Aorta (tissue), 5 donors: Measurements from ENCODE around the gene ZNF362. TPM values are rescaled to one million over a fixed set of nuclear protein-coding genes. Genes with fewer than 3 reads are reported as not detected.
A peak's percentile ranks its signal among the peaks of the same experiment; 100 is the strongest.
"Not testable (repeated sequence)": the region's sequence is repeated elsewhere in the genome, so short reads cannot be mapped to it uniquely, and the experiment has no call there.

Source experiments
- ATAC-seq: fragments of 200-7000 bp; cut with Tn5 transposase; one replicate; pipeline ENCODE4 v1.9.1; 2022; ENCODE audit warnings: moderate library complexity; ENCODE audit not compliant: low FRiP score
- DNase-seq, 2 donors: peaks; one replicate each; pipeline ENCODE4 v3.0.0-alpha.2; 2020
- H3K27ac ChIP-seq, 2 donors: one replicate each; pipeline ENCODE4 v1.5.1; 2013; ENCODE audit warnings: low read length in 2 of 2, mild to moderate bottlenecking in 2 of 2, moderate library complexity in 2 of 2, control low read depth in 1 of 2, inconsistent platforms in 1 of 2, low read depth in 1 of 2
- H3K27me3 ChIP-seq, 2 donors: one replicate each; pipeline ENCODE4 v1.6.1; 2013; ENCODE audit warnings: control low read depth in 1 of 2, low read length in 1 of 2, mild to moderate bottlenecking in 1 of 2, moderate library complexity in 1 of 2; ENCODE audit not compliant: insufficient read depth in 2 of 2, control insufficient read depth in 1 of 2
- H3K36me3 ChIP-seq, 2 donors: one replicate each; pipeline ENCODE4 v1.6.1; 2013; ENCODE audit warnings: control low read depth in 1 of 2, low read length in 1 of 2, mild to moderate bottlenecking in 1 of 2; ENCODE audit not compliant: insufficient read depth in 2 of 2, control insufficient read depth in 1 of 2
- H3K4me1 ChIP-seq, 2 donors: one replicate each; pipeline ENCODE4 v1.6.1; 2013; ENCODE audit warnings: low read length in 2 of 2, control low read depth in 1 of 2, mild to moderate bottlenecking in 1 of 2, moderate library complexity in 1 of 2; ENCODE audit not compliant: insufficient read depth in 2 of 2, control insufficient read depth in 1 of 2
- H3K4me3 ChIP-seq, 2 donors: one replicate each; pipeline ENCODE4 v1.5.1; 2013; ENCODE audit warnings: low read length in 2 of 2, control low read depth in 1 of 2, mild to moderate bottlenecking in 1 of 2
- H3K9me3 ChIP-seq: one replicate; pipeline ENCODE4 v1.6.1; 2013; ENCODE audit warnings: mild to moderate bottlenecking, low read length; ENCODE audit not compliant: control insufficient read depth
- WGBS, 2 donors: extraction: QIAGEN DNeasy Blood & Tissue Kit; methylation state at CpG; one replicate each; pipeline ENCODE4 v1.1.7; 2013; 5-methylcytosine and 5-hydroxymethylcytosine counted together
- intact Hi-C, 2 donors: fragments of 100-400 bp; cut with DNase I; formaldehyde crosslinking; loops; one replicate each; pipeline versions ENCODE4 v1.14.2 to v1.15.0; 2022
- polyA plus RNA-seq, 2 donors: library from polyadenylated mRNA; stranded (reverse); fragments of 200-250 nt; gene quantifications; one replicate each; pipeline ENCODE4 v1.2.3, GENCODE V29; 2013
- total RNA-seq, 2 donors: library from RNA; stranded (reverse); fragmentation: NEBNext Ultra II Directional; extraction: Animal tissue kit (Norgen Biotek cat#: 25700); gene quantifications; one replicate each; pipeline ENCODE4 v1.2.1, GENCODE V29; 2021
- donor health status: healthy with polysubstance abuse.
- donor health status: Bipolar disorder and iron deficiency.
- donor health status: DM: no; HTN: no; CAD: no.
- donor health status: DM: no; HTN: no; CAD: no.
- donor health status: DM: yes; HTN: yes; CAD: no.

ZNF362 gene
- total and polyA plus RNA-seq, 4 donors: 12.4 to 44.0 (median 31.1) TPM

GRCh38 chr1:33309351-33309750 is 53.1 kb downstream of the ZNF362 start:
- H3K9me3 ChIP-seq, H3K36me3 ChIP-seq, H3K4me3 ChIP-seq, intact Hi-C loops, H3K27me3 ChIP-seq, H3K27ac ChIP-seq, ATAC-seq, H3K4me1 ChIP-seq: not testable (repeated sequence)
- DNase-seq: peak in 1 of 2 donors; percentile 71
- WGBS, 2 donors: 93% methylated on average over 24 to 32 of the region's 32 CpGs

DNA sequence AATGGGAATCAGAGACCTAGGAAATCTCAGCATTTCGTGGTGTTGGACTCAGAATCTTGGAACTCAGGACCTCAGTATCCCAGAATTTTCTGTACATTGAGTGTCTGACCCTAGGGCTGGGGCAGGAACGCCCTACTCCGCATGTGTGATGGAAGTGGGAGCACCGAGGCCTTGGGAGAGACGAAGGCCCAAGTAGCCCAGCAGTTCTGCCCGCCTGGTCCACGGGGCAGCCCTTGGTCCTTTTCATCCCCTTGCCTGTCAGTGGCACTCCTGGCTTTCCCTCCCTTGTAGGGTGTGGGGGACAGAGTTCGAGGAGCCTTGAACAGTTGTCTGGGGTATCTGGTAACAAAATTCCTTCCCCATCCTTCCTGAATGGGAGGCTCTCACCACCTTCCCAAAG is 54.4 kb downstream of the ZNF362 start:
- 82 to 93% methylated on average over 8 of the region's 8 CpGs for WGBS, 2 donors
- Histone ChIP-seq H3K4me1 (no peaks in the 10 kb centered on the region), H3K9me3 (no peaks in the 10 kb centered on the region), H3K27me3 (no peaks in the 10 kb centered on the region), H3K36me3 (no peaks in the 10 kb centered on the region), H3K4me3 (no peak overlapping the region), H3K27ac (no peak overlapping the region)
- ATAC-seq (no peak), DNase-seq (peak; percentile 24 to 55)
- intact Hi-C loops: no loop called here

DNA sequence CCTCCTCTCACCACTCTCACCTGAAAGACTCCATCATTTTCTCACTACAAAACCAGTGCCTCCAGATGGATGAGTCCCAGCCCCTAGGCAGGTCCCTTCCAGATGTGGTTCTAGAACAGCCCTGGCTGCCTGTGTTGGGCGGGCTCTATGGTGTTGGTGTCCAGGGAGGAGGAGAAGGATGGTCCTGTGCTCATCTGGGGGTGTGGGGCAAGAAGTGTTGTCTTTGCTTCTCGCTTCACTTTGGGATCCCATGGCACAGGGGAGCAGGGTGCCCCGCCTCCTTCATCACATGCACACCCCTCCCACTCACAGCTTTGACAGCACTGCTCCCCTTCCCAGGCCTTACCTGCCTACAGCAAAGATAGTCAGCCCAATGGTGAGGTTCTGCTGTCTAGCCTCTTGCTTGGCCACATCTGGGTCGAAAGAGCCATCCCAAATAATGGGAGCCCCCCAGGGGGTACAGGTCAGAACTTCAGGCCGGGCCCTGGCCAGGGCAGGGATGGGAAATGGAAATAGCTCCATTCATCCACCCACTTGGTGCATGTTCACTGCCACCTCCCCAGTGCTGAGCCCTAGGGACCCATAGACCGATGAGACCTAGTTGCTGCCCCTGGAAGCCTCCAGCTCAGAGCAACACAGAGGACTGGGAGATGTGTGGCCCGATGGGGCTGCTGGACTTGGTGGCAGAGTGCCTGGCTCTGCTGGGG is 55.6 kb downstream of the ZNF362 start:
- Histone ChIP-seq H3K27ac (no peak overlapping the region), H3K27me3 (no peaks in the 10 kb centered on the region), H3K4me1 (no peaks in the 10 kb centered on the region), H3K4me3 (no peak overlapping the region), H3K9me3 (no peaks in the 10 kb centered on the region), H3K36me3 (no peaks in the 10 kb centered on the region)
- no peak for ATAC-seq
- intact Hi-C loops: no loop called here
- peak; percentile 23 to 45 for DNase-seq
- WGBS, 2 donors: 91% methylated on average over 7 of the region's 7 CpGs

- no peak for ATAC-seq
- Histone ChIP-seq H3K4me1 (no peaks in the 10 kb centered on the region), H3K9me3 (no peaks in the 10 kb centered on the region), H3K27me3 (no peaks in the 10 kb centered on the region), H3K36me3 (no peaks in the 10 kb centered on the region), H3K4me3 (no peak overlapping the region), H3K27ac (no peak overlapping the region)
- intact Hi-C loops: no loop called here
- peak; percentile 19 to 65 for DNase-seq
- WGBS, 2 donors: 80 to 81% methylated on average over 5 of the region's 5 CpGs
Measured at GRCh38 chr1:33312413-33312749, 56.1 kb downstream of the ZNF362 start.

- Histone ChIP-seq H3K27me3 (no peaks in the 10 kb centered on the region), H3K9me3 (no peaks in the 10 kb centered on the region), H3K4me3 (no peak overlapping the region), H3K4me1 (no peaks in the 10 kb centered on the region), H3K27ac (no peak overlapping the region), H3K36me3 (no peaks in the 10 kb centered on the region)
- DNase-seq: peak; percentile 33 to 58
- WGBS, 2 donors: 86 to 89% methylated on average over 9 of the region's 9 CpGs
- intact Hi-C loops: no loop called here
- no peak for ATAC-seq
Measured at GRCh38 chr1:33314416-33314815, 58.1 kb downstream of the ZNF362 start.

GRCh38 chr1:33316601-33317000 is 60.3 kb downstream of the ZNF362 start:
- Histone ChIP-seq H3K4me3 (no peak overlapping the region), H3K9me3 (no peaks in the 10 kb centered on the region), H3K27me3 (no peaks in the 10 kb centered on the region), H3K4me1 (no peaks in the 10 kb centered on the region), H3K27ac (no peak overlapping the region), H3K36me3 (no peaks in the 10 kb centered on the region)
- 72 to 82% methylated on average over 2 of the region's 2 CpGs for WGBS, 2 donors
- intact Hi-C loops: no loop called here
- peak in 1 of 2 donors; percentile 63 for DNase-seq
- ATAC-seq: no peak

- Histone ChIP-seq H3K27me3 (no peaks in the 10 kb centered on the region), H3K36me3 (no peaks in the 10 kb centered on the region), H3K9me3 (no peaks in the 10 kb centered on the region), H3K27ac (no peak overlapping the region), H3K4me3 (no peak overlapping the region), H3K4me1 (no peaks in the 10 kb centered on the region)
- WGBS, 2 donors: 57 to 60% methylated on average over 1 of the region's 1 CpG
- DNase-seq (peak in 1 of 2 donors; percentile 18), ATAC-seq (no peak)
- intact Hi-C loops: no loop called here
Measured at GRCh38 chr1:33317354-33317753, 61.1 kb downstream of the ZNF362 start.

GRCh38 chr1:33317946-33318345 is 61.7 kb downstream of the ZNF362 start:
- no peak overlapping the region for H3K4me3 ChIP-seq
- WGBS, 2 donors: 71 to 73% methylated on average over 6 of the region's 6 CpGs
- no peaks in the 10 kb centered on the region for H3K9me3 ChIP-seq
- intact Hi-C loops: no loop called here
- DNase-seq (no peak), ATAC-seq (no peak)
- H3K27me3 ChIP-seq: no peaks in the 10 kb centered on the region
- no peaks in the 10 kb centered on the region for H3K36me3 ChIP-seq
- no peak overlapping the region for H3K27ac ChIP-seq
- H3K4me1 ChIP-seq: no peaks in the 10 kb centered on the region

DNA sequence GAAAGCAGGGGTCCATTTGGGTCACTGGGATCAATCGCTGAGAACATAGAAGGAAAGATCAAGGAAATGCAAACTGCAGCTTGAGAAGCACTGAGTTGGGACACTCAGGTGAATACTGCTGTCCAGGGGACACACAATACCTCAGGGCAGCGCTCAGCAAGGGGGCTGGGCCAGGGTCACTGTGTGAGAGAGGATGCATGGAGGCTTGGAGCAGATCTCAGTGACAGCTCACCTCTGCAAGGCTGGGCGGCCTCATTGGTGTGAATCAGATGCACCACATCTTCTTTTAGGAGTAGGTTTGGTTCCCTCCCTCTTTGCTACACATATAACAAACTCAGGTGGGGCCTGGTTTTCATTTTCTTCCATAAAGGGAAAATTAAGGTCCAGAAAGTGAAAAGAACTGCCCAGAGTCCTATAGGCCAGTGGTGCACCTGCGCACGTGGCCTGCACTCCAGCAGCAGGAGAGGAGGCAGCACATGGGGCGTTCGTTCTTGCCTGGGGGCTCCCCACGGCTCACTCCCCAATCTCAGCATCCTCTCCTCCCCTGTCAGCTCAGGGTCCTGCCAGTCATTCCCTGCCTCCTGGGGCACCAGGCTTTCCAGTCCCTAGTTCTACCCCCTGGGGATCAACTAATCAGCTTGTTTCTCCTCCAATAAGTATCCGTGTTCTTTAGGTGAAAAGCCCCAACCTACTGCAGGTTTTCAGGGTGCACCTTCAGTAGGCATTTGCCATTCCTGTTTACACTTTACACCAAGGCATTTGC is 63.1 kb downstream of the ZNF362 start:
- 80 to 86% methylated on average over 9 of the region's 9 CpGs for WGBS, 2 donors
- no peak for ATAC-seq
- H3K4me3 ChIP-seq: no peak overlapping the region
- H3K27ac ChIP-seq: no peak overlapping the region
- H3K4me1 ChIP-seq: no peaks in the 10 kb centered on the region
- peaks cover 0 to 3% of the 10 kb centered on the region in 2 donors for H3K36me3 ChIP-seq
- H3K9me3 ChIP-seq: no peaks in the 10 kb centered on the region
- H3K27me3 ChIP-seq: no peaks in the 10 kb centered on the region
- DNase-seq: peak; percentile 20 to 65
- intact Hi-C loops: no loop called here
